Astrocyte (in vitro differentiated cells and primary cell): ENCODE results near the gene NFATC4. TPM values are rescaled to one million over a fixed set of nuclear protein-coding genes. Genes with fewer than 3 reads are reported as not detected.

Source experiments
- DNase-seq: peaks from one replicate; pipeline ENCODE4 v3.0.0-alpha.2; 2010; ENCODE audit warnings: low read depth
- FAIRE-seq: peaks from 2 replicates; lab custom pipeline; 2011; peaks lifted over from hg19 to GRCh38; lab: Jason Lieb, UNC
- H2AFZ ChIP-seq: 2 replicates; pipeline ENCODE4 v1.6.0; 2012; ENCODE audit warnings: low read depth, low read length, inconsistent platforms
- H3K27ac ChIP-seq: 2 replicates; pipeline ENCODE4 v1.5.1; 2011; ENCODE audit warnings: low read depth, low read length, inconsistent platforms
- H3K27me3 ChIP-seq: 2 replicates; pipeline ENCODE4 v1.6.0; 2011; ENCODE audit warnings: low read length, inconsistent platforms; ENCODE audit not compliant: insufficient read depth
- H3K36me3 ChIP-seq: 2 replicates; pipeline ENCODE4 v1.5.1; 2011; ENCODE audit warnings: low read length, inconsistent platforms; ENCODE audit not compliant: insufficient read depth
- H3K4me1 ChIP-seq: 2 replicates; pipeline ENCODE4 v1.5.1; 2011; ENCODE audit warnings: low read length, inconsistent platforms; ENCODE audit not compliant: insufficient read depth
- H3K4me2 ChIP-seq: 2 replicates; pipeline ENCODE4 v1.6.0; 2012; ENCODE audit warnings: low read length, inconsistent platforms
- H3K4me3 ChIP-seq: 2 replicates; pipeline ENCODE4 v1.5.1; 2011; ENCODE audit warnings: low read depth, mild to moderate bottlenecking, low read length, inconsistent platforms; ENCODE audit not compliant: insufficient read depth
- H3K79me2 ChIP-seq: 2 replicates; pipeline ENCODE4 v1.6.0; 2012; ENCODE audit warnings: mild to moderate bottlenecking, low read length, inconsistent platforms; ENCODE audit not compliant: insufficient read depth
- H3K9ac ChIP-seq: 2 replicates; pipeline ENCODE4 v1.6.0; 2012; ENCODE audit warnings: mild to moderate bottlenecking, low read length, inconsistent platforms
- H3K9me3 ChIP-seq: 2 replicates; pipeline ENCODE4 v1.5.1; 2012; ENCODE audit warnings: low read depth, mild to moderate bottlenecking, low read length, inconsistent platforms; ENCODE audit not compliant: insufficient read depth
- H4K20me1 ChIP-seq: 2 replicates; pipeline ENCODE4 v1.6.0; 2012; ENCODE audit warnings: low read length, inconsistent platforms; ENCODE audit not compliant: insufficient read depth
- H3K27ac Mint-ChIP-seq: one replicate; pipeline ENCODE4 v1.8.0; 2021; ENCODE audit warnings: mild to moderate bottlenecking, mixed read lengths; ENCODE audit not compliant: unreplicated experiment
- H3K27me3 Mint-ChIP-seq: one replicate; pipeline ENCODE4 v1.8.0; 2021; ENCODE audit warnings: low read depth, mixed read lengths; ENCODE audit not compliant: unreplicated experiment
- H3K36me3 Mint-ChIP-seq: one replicate; pipeline ENCODE4 v1.8.0; 2021; ENCODE audit warnings: low read depth, mixed read lengths; ENCODE audit not compliant: unreplicated experiment
- H3K4me1 Mint-ChIP-seq: one replicate; pipeline ENCODE4 v1.8.0; 2021; ENCODE audit warnings: low read depth, mixed read lengths; ENCODE audit not compliant: unreplicated experiment
- H3K4me3 Mint-ChIP-seq: one replicate; pipeline ENCODE4 v1.8.0; 2021; ENCODE audit warnings: mild to moderate bottlenecking, moderate library complexity, mixed read lengths; ENCODE audit not compliant: unreplicated experiment
- H3K9me3 Mint-ChIP-seq: one replicate; pipeline ENCODE4 v1.8.0; 2021; ENCODE audit warnings: mild to moderate bottlenecking, mixed read lengths; ENCODE audit not compliant: unreplicated experiment
- CTCF ChIP-seq: IDR thresholded peaks from 2 replicates; pipeline ENCODE4 v1.5.1; 2011; ENCODE audit warnings: low read depth, mild to moderate bottlenecking, inconsistent platforms, low read length, moderate library complexity; ENCODE audit not compliant: insufficient read depth
- EZH2 ChIP-seq: IDR thresholded peaks from 2 replicates; pipeline ENCODE4 v1.6.1; 2012; ENCODE audit warnings: mild to moderate bottlenecking, low read length, inconsistent platforms; ENCODE audit not compliant: insufficient read depth
- total RNA-seq: library from RNA; stranded (reverse); gene quantifications from 2 replicates; pipeline ENCODE4 v1.2.1, GENCODE V29; 2021

The NFATC4 gene
- total RNA-seq, 1 donor from 2014 or later, result 61.9 TPM

- no peak for TF ChIP-seq EZH2
- TF ChIP-seq CTCF, result no peak
- Mint-ChIP-seq H3K9me3 (no peaks in the 10 kb centered on the region), H3K4me3 (no peak overlapping the region), H3K27ac (no peak overlapping the region), H3K27me3 (no peaks in the 10 kb centered on the region), H3K36me3 (no peaks in the 10 kb centered on the region), H3K4me1 (peaks cover 23% of the 10 kb centered on the region)
- H3K4me2 ChIP-seq, result no peak overlapping the region
- H3K36me3 ChIP-seq, result no peaks in the 10 kb centered on the region
- H3K27ac ChIP-seq, result no peak overlapping the region
- no peak for DNase-seq
- H3K79me2 ChIP-seq, result no peaks in the 10 kb centered on the region
- no peaks in the 10 kb centered on the region for H3K27me3 ChIP-seq
- no peaks in the 10 kb centered on the region for H3K9me3 ChIP-seq
- H3K4me1 ChIP-seq, result peaks cover 4% of the 10 kb centered on the region
- no peaks in the 10 kb centered on the region for H4K20me1 ChIP-seq
- H3K9ac ChIP-seq, result no peak overlapping the region
- FAIRE-seq, result no peak
- no peak overlapping the region for H2AFZ ChIP-seq
- H3K4me3 ChIP-seq, result no peak overlapping the region
Measured at GRCh38 chr14:24394275-24394674, 26.3 kb downstream of the NFATC4 start.

DNA sequence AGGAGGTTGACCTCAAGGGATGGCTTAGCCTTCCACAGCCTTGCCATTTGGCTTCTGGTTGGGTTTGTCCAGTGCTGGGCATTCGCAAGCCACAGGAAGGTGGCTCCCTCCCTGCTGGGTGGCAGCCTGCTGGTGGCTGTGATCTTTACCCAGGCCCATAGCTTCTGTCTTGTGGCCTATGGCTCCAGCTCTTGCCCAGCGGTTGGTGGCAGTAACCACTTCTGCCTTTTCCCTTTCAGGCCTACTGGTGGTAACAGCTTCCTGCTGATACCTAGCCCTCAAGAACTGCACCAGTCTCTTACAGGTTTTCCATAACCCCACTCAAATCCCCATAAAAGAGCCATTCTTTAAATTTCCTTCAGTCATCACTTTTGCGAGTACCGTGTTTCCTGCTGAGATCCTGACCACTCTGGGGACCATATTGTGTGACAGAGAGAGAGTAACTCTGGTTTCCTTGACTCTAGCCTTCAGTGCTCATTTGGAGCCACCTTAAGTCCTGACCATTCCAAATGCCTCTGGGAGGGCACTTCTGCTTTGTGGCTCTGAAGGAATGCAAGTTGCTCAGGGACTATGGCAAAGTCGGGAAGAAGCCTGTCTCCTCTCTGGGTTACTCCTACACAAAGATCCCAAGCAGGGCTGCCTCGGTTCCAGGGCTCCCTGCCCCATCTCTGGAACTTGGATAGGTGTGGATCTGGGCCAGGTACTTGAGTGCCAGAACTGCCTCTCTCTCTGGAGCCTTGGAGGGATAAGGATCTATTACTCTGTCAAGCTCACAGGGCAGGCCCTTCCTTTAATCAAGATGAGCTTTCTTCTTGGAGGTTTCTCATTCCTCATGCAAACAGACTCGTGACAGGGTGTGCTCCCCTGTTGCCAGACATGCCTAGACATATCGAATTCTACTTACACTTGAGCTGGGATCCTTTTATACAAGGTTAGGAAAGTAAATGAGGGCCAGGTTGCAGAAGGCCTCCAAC, 27.9 kb downstream of the NFATC4 start:
- Histone ChIP-seq H3K4me1 (peaks cover 4% of the 10 kb centered on the region), H3K27ac (no peak overlapping the region), H3K9me3 (no peaks in the 10 kb centered on the region), H3K79me2 (no peaks in the 10 kb centered on the region), H3K4me3 (no peak overlapping the region), H3K27me3 (no peaks in the 10 kb centered on the region), H2AFZ (no peak overlapping the region), H4K20me1 (no peaks in the 10 kb centered on the region), H3K36me3 (no peaks in the 10 kb centered on the region), H3K4me2 (no peak overlapping the region), H3K9ac (no peak overlapping the region)
- TF ChIP-seq EZH2 (no peak), CTCF (no peak)
- Mint-ChIP-seq H3K9me3 (no peaks in the 10 kb centered on the region), H3K4me3 (peak overlapping the region; percentile 9), H3K4me1 (peaks cover 28% of the 10 kb centered on the region), H3K27me3 (no peaks in the 10 kb centered on the region), H3K27ac (peak overlapping the region; percentile 44), H3K36me3 (no peaks in the 10 kb centered on the region)
- FAIRE-seq (no peak), DNase-seq (peak; percentile 10)
